Spleen (tissue), 11 donors: ENCODE results near the gene LARP4B. TPM values are rescaled to one million over a fixed set of nuclear protein-coding genes. Genes with fewer than 3 reads are reported as not detected.

Experiments used
- DNase-seq: peaks from one replicate; pipeline ENCODE4 v3.0.0-alpha.2; 2020
- H3K27ac ChIP-seq, 8 donors: fragments of 200-600 bp; sonication (generic) in 7 of 8; 1 replicate in 4 of 8; 2 replicates in 4 of 8; pipeline versions ENCODE4 v1.5.0 to v1.8.0; 2016 to 2021; ENCODE audit warnings: inconsistent platforms in 4 of 8, mild to moderate bottlenecking in 4 of 8, moderate library complexity in 1 of 8
- H3K27me3 ChIP-seq, 7 donors: fragments of 200-600 bp; sonication (generic) in 6 of 7; replicated peaks in 1 of 7; 1 replicate in 4 of 7; 2 replicates in 3 of 7; pipeline versions ENCODE4 v1.5.0 to v1.8.0; 2016 to 2021; ENCODE audit warnings: inconsistent platforms in 3 of 7, mild to moderate bottlenecking in 1 of 7
- H3K36me3 ChIP-seq, 6 donors: fragments of 200-600 bp; sonication (generic) in 5 of 6; 1 replicate in 4 of 6; 2 replicates in 2 of 6; pipeline versions ENCODE4 v1.5.0 to v1.8.0; 2016 to 2021; ENCODE audit warnings: inconsistent platforms in 2 of 6
- H3K4me1 ChIP-seq, 6 donors: fragments of 200-600 bp; sonication (generic) in 5 of 6; 1 replicate in 3 of 6; 2 replicates in 3 of 6; pipeline versions ENCODE4 v1.5.0 to v1.8.0; 2016 to 2021; ENCODE audit warnings: inconsistent platforms in 3 of 6
- H3K4me3 ChIP-seq, 8 donors: fragments of 200-600 bp; sonication (generic) in 7 of 8; 1 replicate in 4 of 8; 2 replicates in 4 of 8; pipeline versions ENCODE4 v1.5.0 to v1.8.0; 2016 to 2021; ENCODE audit warnings: inconsistent platforms in 4 of 8, mild to moderate bottlenecking in 4 of 8, moderate library complexity in 2 of 8
- H3K9me3 ChIP-seq, 8 donors: fragments of 200-600 bp; sonication (generic) in 7 of 8; 1 replicate in 4 of 8; 2 replicates in 4 of 8; pipeline versions ENCODE4 v1.5.0 to v1.8.0; 2016 to 2021; ENCODE audit warnings: inconsistent platforms in 4 of 8
- POLR2A ChIP-seq, 3 donors: fragments of 450-650 bp; IDR thresholded peaks; one replicate each; pipeline ENCODE4 v1.5.1; 2017; ENCODE audit warnings: antibody characterized with exemption in 3 of 3, mild to moderate bottlenecking in 1 of 3
- POLR2AphosphoS5 ChIP-seq, 3 donors: sonication (generic); formaldehyde crosslinking; IDR thresholded peaks; one replicate each; pipeline ENCODE4 v1.5.1; 2017; ENCODE audit warnings: antibody characterized with exemption in 3 of 3
- WGBS, 5 donors: extraction: QIAGEN DNeasy Blood & Tissue Kit in 3 of 5; methylation state at CpG; one replicate each; pipeline versions ENCODE4 v1.1.5 to v1.1.7; 2013 to 2018; 5-methylcytosine and 5-hydroxymethylcytosine counted together
- intact Hi-C: fragments of 100-400 bp; cut with DNase I; formaldehyde crosslinking; loops from one replicate; pipeline ENCODE4 v1.15.0; 2023; ENCODE audit warnings: low total_unique reads
- polyA plus RNA-seq, 3 donors: library from polyadenylated mRNA; stranded (reverse); fragments of 200-250 nt; gene quantifications; one replicate each; pipeline ENCODE4 v1.2.1, GENCODE V29; 2013
- total RNA-seq, 7 donors: library from RNA; depleted of rRNA in 3 of 7; stranded (reverse); fragments of >200 nt in 3 of 7; fragmentation: NEBNext Ultra II Directional in 4 of 7; extraction: Animal tissue kit (Norgen Biotek cat#: 25700) in 4 of 7; gene quantifications; one replicate each; pipeline versions ENCODE4 v1.1.0 to v1.2.1, GENCODE V29; 2016 to 2021
- TF ChIP-seq, protein P1 (sequence below), 11 experiments: fragments of 200-600 bp in 7 of 11; fragments of 450-650 bp in 4 of 11; sonication (generic) in 4 of 11; IDR thresholded peaks in 8 of 11; conservative IDR thresholded peaks in 3 of 11; 1 replicate in 7 of 11; 2 replicates in 4 of 11; pipeline versions ENCODE4 v1.4.0 to v1.8.0; 2016 to 2021; ENCODE audit warnings: antibody characterized with exemption in 11 of 11, inconsistent platforms in 4 of 11, mild to moderate bottlenecking in 1 of 11
- donor health status: healthy with polysubstance abuse.
- donor health status: DM: no; HTN: no; CAD: no; lungs with moderate emphysema.
- donor health status: DM: no; HTN: no; CAD: no.
- donor health status: Bipolar disorder and iron deficiency.
- donor health status: healthy.
- donor health status: DM: no; HTN: no; CAD: no.
- donor health status: DM: yes; HTN: yes; CAD: no.

LARP4B gene
- total and polyA plus RNA-seq, 10 donors = 12.7 to 163 (median 88.7) TPM

GRCh38 chr10:924524-924859, 7.0 kb downstream of the LARP4B start:
- no peak overlapping the region for H3K27ac ChIP-seq
- TF ChIP-seq, protein P1, sequence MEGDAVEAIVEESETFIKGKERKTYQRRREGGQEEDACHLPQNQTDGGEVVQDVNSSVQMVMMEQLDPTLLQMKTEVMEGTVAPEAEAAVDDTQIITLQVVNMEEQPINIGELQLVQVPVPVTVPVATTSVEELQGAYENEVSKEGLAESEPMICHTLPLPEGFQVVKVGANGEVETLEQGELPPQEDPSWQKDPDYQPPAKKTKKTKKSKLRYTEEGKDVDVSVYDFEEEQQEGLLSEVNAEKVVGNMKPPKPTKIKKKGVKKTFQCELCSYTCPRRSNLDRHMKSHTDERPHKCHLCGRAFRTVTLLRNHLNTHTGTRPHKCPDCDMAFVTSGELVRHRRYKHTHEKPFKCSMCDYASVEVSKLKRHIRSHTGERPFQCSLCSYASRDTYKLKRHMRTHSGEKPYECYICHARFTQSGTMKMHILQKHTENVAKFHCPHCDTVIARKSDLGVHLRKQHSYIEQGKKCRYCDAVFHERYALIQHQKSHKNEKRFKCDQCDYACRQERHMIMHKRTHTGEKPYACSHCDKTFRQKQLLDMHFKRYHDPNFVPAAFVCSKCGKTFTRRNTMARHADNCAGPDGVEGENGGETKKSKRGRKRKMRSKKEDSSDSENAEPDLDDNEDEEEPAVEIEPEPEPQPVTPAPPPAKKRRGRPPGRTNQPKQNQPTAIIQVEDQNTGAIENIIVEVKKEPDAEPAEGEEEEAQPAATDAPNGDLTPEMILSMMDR (IDR thresholded peaks at IDR 0.05 in 8 of 11, conservative IDR thresholded peaks at IDR 0.05 in 3 of 11) = no peak
- TF ChIP-seq POLR2AphosphoS5 (IDR thresholded peaks at IDR 0.05) (no peak), POLR2A (IDR thresholded peaks at IDR 0.05) (no peak)
- H3K4me1 ChIP-seq = peaks cover 33 to 100% (median 82%) of the 10 kb centered on the region in 6 donors
- WGBS, 5 donors = 88 to 95% (median 91%) methylated on average over 4 of the region's 4 CpGs
- intact Hi-C loops = no loop called here
- H3K27me3 ChIP-seq = no peaks in the 10 kb centered on the region
- peaks cover 0 to 41% (median 5%) of the 10 kb centered on the region in 6 donors for H3K36me3 ChIP-seq
- no peaks in the 10 kb centered on the region for H3K9me3 ChIP-seq
- no peak overlapping the region for H3K4me3 ChIP-seq
- DNase-seq = no peak

DNA sequence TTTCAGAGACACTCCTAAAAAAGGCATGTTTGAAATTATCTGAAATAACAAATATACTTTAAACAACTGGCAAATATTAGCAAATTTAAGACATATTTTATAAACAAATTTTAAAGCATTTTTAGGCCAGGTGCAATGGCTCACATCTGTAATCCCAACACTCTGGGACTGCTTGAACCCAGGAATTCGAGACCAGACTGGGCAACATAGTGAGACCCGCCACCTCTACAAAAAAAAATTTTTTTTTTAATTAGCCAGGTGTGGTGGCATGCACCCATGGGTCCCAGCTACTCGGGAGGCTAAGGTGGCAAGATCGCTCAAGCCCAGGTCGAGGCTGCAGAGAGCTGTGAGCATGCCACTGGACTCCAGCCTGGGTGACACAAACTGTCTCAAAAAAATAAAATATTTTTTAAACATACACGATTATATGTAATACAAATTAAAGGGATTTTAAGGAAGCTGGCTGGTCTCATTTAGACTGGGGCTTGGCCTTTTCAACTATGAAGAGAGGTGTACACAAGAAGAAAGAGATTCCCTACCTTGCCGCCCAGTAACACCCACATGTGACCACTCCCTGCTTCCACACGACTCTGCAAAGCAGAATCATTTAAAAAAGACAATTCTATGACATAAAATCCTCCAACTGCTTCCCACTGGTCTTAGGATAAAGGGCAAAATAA, 7.5 kb downstream of the LARP4B start:
- no peak for DNase-seq
- no peaks in the 10 kb centered on the region for H3K27me3 ChIP-seq
- no peaks in the 10 kb centered on the region for H3K9me3 ChIP-seq
- no peak overlapping the region for H3K27ac ChIP-seq
- peaks cover 0 to 41% (median 5%) of the 10 kb centered on the region in 6 donors for H3K36me3 ChIP-seq
- 82 to 85% (median 83%) methylated on average over 8 of the region's 8 CpGs for WGBS, 5 donors
- no peak overlapping the region for H3K4me3 ChIP-seq
- H3K4me1 ChIP-seq = peaks cover 28 to 100% (median 80%) of the 10 kb centered on the region in 6 donors
- intact Hi-C loops = no loop called here
- TF ChIP-seq POLR2A (IDR thresholded peaks at IDR 0.05) = no peak
- TF ChIP-seq POLR2AphosphoS5 (IDR thresholded peaks at IDR 0.05) = no peak
- TF ChIP-seq, protein P1 (IDR thresholded peaks at IDR 0.05 in 8 of 11, conservative IDR thresholded peaks at IDR 0.05 in 3 of 11) = no peak

GRCh38 chr10:921471-922414, 9.8 kb downstream of the LARP4B start:
- Histone ChIP-seq H3K4me1 (peaks cover 18 to 92% (median 58%) of the 10 kb centered on the region in 6 donors), H3K4me3 (no peak overlapping the region), H3K27ac (peak overlapping the region in 4 of 8 donors; percentile 4 to 44 (median 26)), H3K9me3 (no peaks in the 10 kb centered on the region), H3K27me3 (no peaks in the 10 kb centered on the region), H3K36me3 (peaks cover 0 to 57% (median 5%) of the 10 kb centered on the region in 6 donors)
- TF ChIP-seq, protein P1 (IDR thresholded peaks at IDR 0.05 in 8 of 11, conservative IDR thresholded peaks at IDR 0.05 in 3 of 11) = no peak
- TF ChIP-seq POLR2AphosphoS5 (IDR thresholded peaks at IDR 0.05) (no peak), POLR2A (IDR thresholded peaks at IDR 0.05) (no peak)
- WGBS, 5 donors = 71 to 86% (median 76%) methylated on average over 13 to 14 of the region's 14 CpGs
- intact Hi-C loops = no loop called here
- DNase-seq = no peak

DNA sequence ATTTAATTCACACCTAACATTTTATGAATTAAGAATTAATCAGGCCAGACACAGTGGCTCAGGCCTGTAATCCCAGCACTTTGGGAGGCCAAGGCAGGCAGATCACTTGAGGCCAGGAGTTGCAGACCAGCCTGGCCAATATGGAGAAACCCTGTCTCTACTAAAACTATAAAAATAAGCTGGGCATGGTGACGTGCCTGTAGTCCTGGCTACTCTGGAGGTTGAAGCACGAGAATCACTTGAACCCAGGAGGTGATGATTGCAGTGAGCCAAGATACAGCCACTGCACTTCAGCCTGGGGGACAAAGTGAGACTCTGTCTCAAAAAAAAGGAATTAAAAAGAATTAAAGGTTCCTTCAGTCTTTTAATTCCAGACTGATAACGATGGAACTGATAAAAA, 11.1 kb downstream of the LARP4B start:
- no peaks in the 10 kb centered on the region for H3K27me3 ChIP-seq
- no peak overlapping the region for H3K4me3 ChIP-seq
- intact Hi-C loops = no loop called here
- peaks cover 0 to 49% (median 0%) of the 10 kb centered on the region in 6 donors for H3K36me3 ChIP-seq
- no peak overlapping the region for H3K27ac ChIP-seq
- DNase-seq = no peak
- peaks cover 8 to 79% (median 47%) of the 10 kb centered on the region in 6 donors for H3K4me1 ChIP-seq
- H3K9me3 ChIP-seq = no peaks in the 10 kb centered on the region
- WGBS, 5 donors = 90 to 94% (median 91%) methylated on average over 3 of the region's 3 CpGs
- TF ChIP-seq POLR2AphosphoS5 (IDR thresholded peaks at IDR 0.05) = no peak
- TF ChIP-seq, protein P1 (IDR thresholded peaks at IDR 0.05 in 8 of 11, conservative IDR thresholded peaks at IDR 0.05 in 3 of 11) = no peak
- no peak for TF ChIP-seq POLR2A (IDR thresholded peaks at IDR 0.05)
